Measurements from ENCODE around the gene MAN2A2. TPM values are rescaled to one million over a fixed set of nuclear protein-coding genes. Genes with fewer than 3 reads are reported as not detected.

The MAN2A2 gene
- polyA plus RNA-seq, 3 donors = 6.6 to 318 (median 7.3) TPM

DNA sequence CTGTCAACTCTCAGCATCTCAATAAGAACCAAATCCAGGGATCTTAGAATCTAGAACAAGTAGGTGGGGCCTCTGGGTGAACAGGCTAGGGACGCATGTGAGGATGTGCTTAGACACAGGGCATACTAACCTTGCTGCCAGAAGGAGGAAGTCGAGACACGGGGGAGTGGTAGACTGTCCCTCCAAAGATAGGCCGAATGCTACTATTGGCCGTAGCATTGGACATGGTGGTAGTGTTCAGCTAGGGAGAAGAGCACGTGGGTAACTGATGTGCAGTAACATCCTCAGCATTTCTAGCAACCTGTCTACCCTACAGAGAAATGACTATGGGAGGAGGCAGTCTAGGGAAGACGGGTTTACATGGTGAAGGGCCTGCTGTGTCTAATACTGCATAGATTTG is 67.2 kb downstream of the MAN2A2 start:
- 95% methylated on average over 3 of the region's 7 CpGs for WGBS (ENCODE audit: insufficient coverage)
- intact Hi-C loops (cut with micrococcal nuclease) = no loop called here
- H3K4me3 ChIP-seq (replicated peaks in 1 of 3; ENCODE audit: low read depth in 2 of 3, low read length in 3 of 3) = no peak overlapping the region
- H4K20me1 ChIP-seq (ENCODE audit: insufficient read depth, low read length) = no peaks in the 10 kb centered on the region
- H3K36me3 ChIP-seq (replicated peaks in 1 of 2; ENCODE audit: control insufficient read depth in 1 of 2, insufficient read depth in 2 of 2, low read length in 2 of 2) = peaks cover 63 to 93% of the 10 kb centered on the region in 2 donors
- no peaks in the 10 kb centered on the region for H3K4me1 ChIP-seq (ENCODE audit: control insufficient read depth in 1 of 2, insufficient read depth in 2 of 2, low read length in 2 of 2)
- TF ChIP-seq, protein P1, sequence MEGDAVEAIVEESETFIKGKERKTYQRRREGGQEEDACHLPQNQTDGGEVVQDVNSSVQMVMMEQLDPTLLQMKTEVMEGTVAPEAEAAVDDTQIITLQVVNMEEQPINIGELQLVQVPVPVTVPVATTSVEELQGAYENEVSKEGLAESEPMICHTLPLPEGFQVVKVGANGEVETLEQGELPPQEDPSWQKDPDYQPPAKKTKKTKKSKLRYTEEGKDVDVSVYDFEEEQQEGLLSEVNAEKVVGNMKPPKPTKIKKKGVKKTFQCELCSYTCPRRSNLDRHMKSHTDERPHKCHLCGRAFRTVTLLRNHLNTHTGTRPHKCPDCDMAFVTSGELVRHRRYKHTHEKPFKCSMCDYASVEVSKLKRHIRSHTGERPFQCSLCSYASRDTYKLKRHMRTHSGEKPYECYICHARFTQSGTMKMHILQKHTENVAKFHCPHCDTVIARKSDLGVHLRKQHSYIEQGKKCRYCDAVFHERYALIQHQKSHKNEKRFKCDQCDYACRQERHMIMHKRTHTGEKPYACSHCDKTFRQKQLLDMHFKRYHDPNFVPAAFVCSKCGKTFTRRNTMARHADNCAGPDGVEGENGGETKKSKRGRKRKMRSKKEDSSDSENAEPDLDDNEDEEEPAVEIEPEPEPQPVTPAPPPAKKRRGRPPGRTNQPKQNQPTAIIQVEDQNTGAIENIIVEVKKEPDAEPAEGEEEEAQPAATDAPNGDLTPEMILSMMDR (IDR thresholded peaks at IDR 0.05) = no peak
- no peak overlapping the region for H3K9ac ChIP-seq (ENCODE audit: insufficient read depth, low read length, poor library complexity, severe bottlenecking)
- H3K9me3 ChIP-seq (replicated peaks in 1 of 2; ENCODE audit: control insufficient read depth in 1 of 2, insufficient read depth in 1 of 2, low read length in 2 of 2) = no peaks in the 10 kb centered on the region
- DNase-seq = no peak
- H2AFZ ChIP-seq (ENCODE audit: insufficient read depth, low read depth, low read length, poor library complexity, severe bottlenecking) = no peak overlapping the region
- H3K9me3 Mint-ChIP-seq = no peaks in the 10 kb centered on the region
- H3K27me3 ChIP-seq (ENCODE audit: control insufficient read depth in 2 of 2, insufficient read depth in 2 of 2, low read length in 2 of 2) = no peaks in the 10 kb centered on the region
- no peaks in the 10 kb centered on the region for H3K79me2 ChIP-seq (ENCODE audit: insufficient read depth, low read length)
- H3K4me1 Mint-ChIP-seq = no peaks in the 10 kb centered on the region
- no peak overlapping the region for H3K27ac ChIP-seq (ENCODE audit: low read depth in 1 of 2, low read length in 2 of 2)
- peaks cover 73 to 81% of the 10 kb centered on the region in 2 donors for H3K36me3 Mint-ChIP-seq
- H3K4me2 ChIP-seq (replicated peaks; ENCODE audit: extremely low read depth, low read length, poor library complexity, severe bottlenecking) = no peak overlapping the region
- no peak overlapping the region for H3K4me3 Mint-ChIP-seq
- H3K27me3 Mint-ChIP-seq (ENCODE audit: low read depth in 3 of 3) = no peaks in the 10 kb centered on the region
- H3K27ac Mint-ChIP-seq = peak overlapping the region in 2 of 7 donors; percentile 11 to 18

DNA sequence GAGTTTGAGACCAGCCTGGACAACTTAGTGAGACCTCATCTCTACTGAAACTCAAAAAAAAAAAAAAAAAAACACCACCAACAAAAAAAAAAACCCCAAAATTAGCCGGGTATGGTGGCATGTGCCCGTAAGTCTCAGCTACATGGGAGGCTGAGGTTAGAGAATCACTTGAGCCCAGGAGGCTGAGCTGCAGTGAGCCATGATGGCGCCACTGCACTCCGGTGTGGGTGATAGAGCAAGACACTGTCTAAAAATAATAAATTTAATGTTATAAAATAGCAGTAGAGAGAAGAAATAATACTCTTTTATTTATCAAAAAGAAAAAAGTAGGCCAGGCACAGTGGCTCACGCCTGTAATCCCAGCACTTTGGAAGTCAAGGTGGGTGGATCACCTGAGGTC is 69.0 kb downstream of the MAN2A2 start:
- DNase-seq = no peak
- no peak overlapping the region for H3K4me3 Mint-ChIP-seq
- Histone ChIP-seq H2AFZ (ENCODE audit: insufficient read depth, low read depth, low read length, poor library complexity, severe bottlenecking) (no peak overlapping the region), H3K4me3 (replicated peaks in 1 of 3; ENCODE audit: low read depth in 2 of 3, low read length in 3 of 3) (no peak overlapping the region), H3K27me3 (ENCODE audit: control insufficient read depth in 2 of 2, insufficient read depth in 2 of 2, low read length in 2 of 2) (no peaks in the 10 kb centered on the region), H3K27ac (ENCODE audit: low read depth in 1 of 2, low read length in 2 of 2) (no peak overlapping the region), H3K36me3 (replicated peaks in 1 of 2; ENCODE audit: control insufficient read depth in 1 of 2, insufficient read depth in 2 of 2, low read length in 2 of 2) (peaks cover 63 to 93% of the 10 kb centered on the region in 2 donors), H3K9ac (ENCODE audit: insufficient read depth, low read length, poor library complexity, severe bottlenecking) (no peak overlapping the region), H3K79me2 (ENCODE audit: insufficient read depth, low read length) (no peaks in the 10 kb centered on the region), H3K9me3 (replicated peaks in 1 of 2; ENCODE audit: control insufficient read depth in 1 of 2, insufficient read depth in 1 of 2, low read length in 2 of 2) (no peaks in the 10 kb centered on the region), H3K4me1 (ENCODE audit: control insufficient read depth in 1 of 2, insufficient read depth in 2 of 2, low read length in 2 of 2) (no peaks in the 10 kb centered on the region), H3K4me2 (replicated peaks; ENCODE audit: extremely low read depth, low read length, poor library complexity, severe bottlenecking) (no peak overlapping the region), H4K20me1 (ENCODE audit: insufficient read depth, low read length) (no peaks in the 10 kb centered on the region)
- H3K9me3 Mint-ChIP-seq = no peaks in the 10 kb centered on the region
- TF ChIP-seq, protein P1 (IDR thresholded peaks at IDR 0.05) = no peak
- no peak overlapping the region for H3K27ac Mint-ChIP-seq
- intact Hi-C loops (cut with micrococcal nuclease) = no loop called here
- peaks cover 62 to 81% of the 10 kb centered on the region in 2 donors for H3K36me3 Mint-ChIP-seq
- H3K27me3 Mint-ChIP-seq (ENCODE audit: low read depth in 3 of 3) = no peaks in the 10 kb centered on the region
- no CpG with 5 or more reads among the region's 5 CpGs for WGBS (ENCODE audit: insufficient coverage)
- no peaks in the 10 kb centered on the region for H3K4me1 Mint-ChIP-seq

Small RNAs within 50 kb of the gene (small RNA-seq; reads per million reads assigned to genes)
- gene RN7SL363P (ENCODE audit: insufficient read length, low read depth) = not detected

Other genes with a start within 250 kb of the MAN2A2 start
- 1 to 10 TPM in 2 of 3 donors, under 1 TPM in 1; 0.69 to 2.3 (median 1.2) TPM for gene BLM, start 186.0 kb upstream of the MAN2A2 start, polyA plus RNA-seq
- 10 to 100 TPM in 2 of 3 donors, 1 to 10 TPM in 1; 6.5 to 47.3 (median 14.3) TPM for gene FURIN, start 34.7 kb upstream of the MAN2A2 start, polyA plus RNA-seq
- gene FES, start 18.8 kb upstream of the MAN2A2 start, polyA plus RNA-seq = 100 to 1,000 TPM; 140 to 260 (median 157) TPM
- gene HDDC3, start 29.2 kb downstream of the MAN2A2 start, polyA plus RNA-seq = 10 to 100 TPM; 11.6 to 19.7 (median 14.8) TPM
- 10 to 100 TPM; 29.3 to 42.6 (median 30.4) TPM for gene UNC45A, start 32.0 kb downstream of the MAN2A2 start, polyA plus RNA-seq
- 1 to 10 TPM; 1.2 to 2.8 (median 1.5) TPM for gene RCCD1, start 51.6 kb downstream of the MAN2A2 start, polyA plus RNA-seq
- gene PRC1, start 91.2 kb downstream of the MAN2A2 start, polyA plus RNA-seq = 1 to 10 TPM; 1.6 to 6.9 (median 2.0) TPM
- gene VPS33B, start 119.3 kb downstream of the MAN2A2 start, polyA plus RNA-seq = 10 to 100 TPM in 1 of 3 donors, 1 to 10 TPM in 2; 4.0 to 16.9 (median 4.8) TPM
- gene SV2B, start 197.0 kb downstream of the MAN2A2 start, polyA plus RNA-seq = not detected